Measurements from ENCODE around the gene GAGE12G.
"Not testable (repeated sequence)": the region's sequence is repeated elsewhere in the genome, so short reads cannot be mapped to it uniquely, and the experiment has no call there.

The GAGE12G gene, protein sequence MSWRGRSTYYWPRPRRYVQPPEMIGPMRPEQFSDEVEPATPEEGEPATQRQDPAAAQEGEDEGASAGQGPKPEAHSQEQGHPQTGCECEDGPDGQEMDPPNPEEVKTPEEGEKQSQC

DNA sequence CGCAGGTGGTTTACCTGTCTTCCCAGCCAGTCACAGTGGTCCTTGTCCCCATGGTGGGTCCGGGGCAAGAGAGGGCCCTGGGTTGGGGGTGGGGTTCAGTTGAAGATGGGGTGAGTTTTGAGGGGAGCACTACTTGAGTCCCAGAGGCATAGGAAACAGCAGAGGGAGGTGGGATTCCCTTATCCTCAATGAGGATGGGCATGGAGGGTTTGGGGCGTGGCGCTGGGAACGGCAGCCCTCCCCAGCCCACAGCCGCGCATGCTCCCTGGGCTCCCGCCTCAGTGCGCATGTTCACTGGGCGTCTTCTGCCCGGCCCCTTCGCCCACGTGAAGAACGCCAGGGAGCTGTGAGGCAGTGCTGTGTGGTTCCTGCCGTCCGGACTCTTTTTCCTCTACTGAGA lies at the start of gene GAGE12G:
TSS of gene GAGE12G (plus strand) at position 301 of the 400 bp plus-strand sequence. CDS start 1,155 bp downstream, outside the sequence.
- DNase-seq (ENCODE audit: low read depth) = not testable (repeated sequence)

DNA sequence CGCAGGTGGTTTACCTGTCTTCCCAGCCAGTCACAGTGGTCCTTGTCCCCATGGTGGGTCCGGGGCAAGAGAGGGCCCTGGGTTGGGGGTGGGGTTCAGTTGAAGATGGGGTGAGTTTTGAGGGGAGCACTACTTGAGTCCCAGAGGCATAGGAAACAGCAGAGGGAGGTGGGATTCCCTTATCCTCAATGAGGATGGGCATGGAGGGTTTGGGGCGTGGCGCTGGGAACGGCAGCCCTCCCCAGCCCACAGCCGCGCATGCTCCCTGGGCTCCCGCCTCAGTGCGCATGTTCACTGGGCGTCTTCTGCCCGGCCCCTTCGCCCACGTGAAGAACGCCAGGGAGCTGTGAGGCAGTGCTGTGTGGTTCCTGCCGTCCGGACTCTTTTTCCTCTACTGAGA lies 38.3 kb upstream of the GAGE12G start, which contains the start of gene GAGE12C:
TSS of gene GAGE12C (plus strand) at position 301 of the 400 bp plus-strand sequence. CDS start 1,155 bp downstream, outside the sequence.
- not testable (repeated sequence) for DNase-seq (ENCODE audit: low read depth)

DNA sequence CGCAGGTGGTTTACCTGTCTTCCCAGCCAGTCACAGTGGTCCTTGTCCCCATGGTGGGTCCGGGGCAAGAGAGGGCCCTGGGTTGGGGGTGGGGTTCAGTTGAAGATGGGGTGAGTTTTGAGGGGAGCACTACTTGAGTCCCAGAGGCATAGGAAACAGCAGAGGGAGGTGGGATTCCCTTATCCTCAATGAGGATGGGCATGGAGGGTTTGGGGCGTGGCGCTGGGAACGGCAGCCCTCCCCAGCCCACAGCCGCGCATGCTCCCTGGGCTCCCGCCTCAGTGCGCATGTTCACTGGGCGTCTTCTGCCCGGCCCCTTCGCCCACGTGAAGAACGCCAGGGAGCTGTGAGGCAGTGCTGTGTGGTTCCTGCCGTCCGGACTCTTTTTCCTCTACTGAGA lies 28.8 kb upstream of the GAGE12G start, which contains the start of gene GAGE12D:
TSS of gene GAGE12D (plus strand) at position 301 of the 400 bp plus-strand sequence. CDS start 1,155 bp downstream, outside the sequence.
- not testable (repeated sequence) for DNase-seq (ENCODE audit: low read depth)

GRCh38 chrX:49550989-49551388 lies 19.2 kb upstream of the GAGE12G start, which contains the start of gene GAGE12E:
GAGE12E (plus strand) TSS chrX:49551289; CDS start chrX:49552444, 1,155 bp downstream.
- not testable (repeated sequence) for DNase-seq (ENCODE audit: low read depth)

- DNase-seq (ENCODE audit: low read depth) = not testable (repeated sequence)
Measured at GRCh38 chrX:49560542-49560941, 9.7 kb upstream of the GAGE12G start, which contains the start of gene GAGE12F. GAGE12F (plus strand) TSS chrX:49560842; CDS start chrX:49561997, 1,155 bp downstream.

DNA sequence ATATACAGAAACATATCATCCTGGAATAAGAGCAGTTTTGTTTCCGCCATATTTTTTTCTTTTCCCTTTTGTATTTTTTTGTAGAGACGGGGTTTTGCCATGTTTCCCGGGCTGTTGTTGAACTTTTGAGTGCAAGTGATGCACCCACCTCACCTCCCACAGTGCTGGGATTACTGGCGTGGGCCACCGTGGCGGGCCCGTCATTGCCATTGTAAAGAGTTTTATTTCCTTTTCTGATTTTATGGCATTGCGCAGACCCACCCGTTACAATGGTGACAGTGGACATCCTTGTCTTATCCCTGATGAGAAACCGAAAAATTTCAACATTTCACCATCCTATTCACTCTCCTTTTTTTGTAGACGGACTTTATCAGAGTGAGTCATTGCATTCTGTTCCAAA lies 1.5 kb upstream of the GAGE12G start:
- not testable (repeated sequence) for DNase-seq (ENCODE audit: low read depth)

DNA sequence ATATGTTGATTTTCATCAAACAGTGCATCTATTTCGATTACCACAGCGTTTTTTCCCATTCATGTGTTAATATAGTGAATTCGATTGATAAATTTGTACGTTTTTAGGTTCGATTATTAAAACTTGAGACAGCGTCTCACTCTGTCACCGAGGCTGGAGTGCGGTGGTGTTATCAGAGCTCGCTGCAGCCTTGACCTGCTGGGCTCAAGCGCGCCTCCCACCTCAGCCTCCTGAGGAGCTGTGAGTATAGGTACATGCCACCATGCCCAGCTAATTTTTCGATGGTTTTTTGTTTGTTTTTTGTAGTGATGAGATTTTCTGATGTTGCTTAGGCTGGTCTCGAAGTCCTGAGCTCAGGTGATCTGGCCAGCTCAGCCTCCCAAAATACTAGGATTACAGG lies 1.0 kb upstream of the GAGE12G start:
- not testable (repeated sequence) for DNase-seq (ENCODE audit: low read depth)

DNA sequence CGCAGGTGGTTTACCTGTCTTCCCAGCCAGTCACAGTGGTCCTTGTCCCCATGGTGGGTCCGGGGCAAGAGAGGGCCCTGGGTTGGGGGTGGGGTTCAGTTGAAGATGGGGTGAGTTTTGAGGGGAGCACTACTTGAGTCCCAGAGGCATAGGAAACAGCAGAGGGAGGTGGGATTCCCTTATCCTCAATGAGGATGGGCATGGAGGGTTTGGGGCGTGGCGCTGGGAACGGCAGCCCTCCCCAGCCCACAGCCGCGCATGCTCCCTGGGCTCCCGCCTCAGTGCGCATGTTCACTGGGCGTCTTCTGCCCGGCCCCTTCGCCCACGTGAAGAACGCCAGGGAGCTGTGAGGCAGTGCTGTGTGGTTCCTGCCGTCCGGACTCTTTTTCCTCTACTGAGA lies 9.4 kb downstream of the GAGE12G start, which contains the start of gene GAGE12H:
TSS of gene GAGE12H (plus strand) at position 301 of the 400 bp plus-strand sequence. CDS start 1,155 bp downstream, outside the sequence.
- DNase-seq (ENCODE audit: low read depth) = not testable (repeated sequence)

GRCh38 chrX:49589196-49589595 lies 19.0 kb downstream of the GAGE12G start, which contains the start of gene GAGE2A:
GAGE2A (plus strand) TSS chrX:49589496; CDS start chrX:49590651, 1,155 bp downstream.
- not testable (repeated sequence) for DNase-seq (ENCODE audit: low read depth)

GRCh38 chrX:49589769-49590478 lies 19.7 kb downstream of the GAGE12G start:
- peak; percentile 7 for DNase-seq (ENCODE audit: low read depth)

- not testable (repeated sequence) for DNase-seq (ENCODE audit: low read depth)
Measured at GRCh38 chrX:49590488-49590887, 20.3 kb downstream of the GAGE12G start.

GRCh38 chrX:49598720-49599119 lies 28.5 kb downstream of the GAGE12G start, which contains the start of gene GAGE1:
GAGE1 (plus strand) TSS chrX:49599020; CDS start chrX:49600175, 1,155 bp downstream.
- DNase-seq (ENCODE audit: low read depth) = not testable (repeated sequence)

- no peak for DNase-seq (ENCODE audit: low read depth)
Measured at GRCh38 chrX:49610718-49611310, 40.6 kb downstream of the GAGE12G start.

DNA sequence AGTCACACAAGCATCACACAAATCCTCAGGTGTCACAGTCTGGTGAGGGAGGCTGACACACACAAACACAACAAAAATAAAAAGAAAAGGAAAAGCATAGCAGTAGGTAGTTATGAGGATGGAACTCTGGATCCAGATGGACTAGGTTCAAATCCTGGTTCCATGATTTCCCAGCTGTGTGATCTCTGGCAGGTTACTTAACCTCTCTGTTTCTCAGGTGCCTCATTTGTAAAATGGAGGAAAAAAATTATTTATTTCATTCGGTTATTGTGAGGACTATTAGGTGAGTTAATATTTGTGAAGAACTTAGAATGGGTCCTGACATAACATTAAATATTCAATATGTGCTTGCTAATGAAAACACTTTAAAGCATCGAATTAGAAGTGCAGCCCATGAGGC lies 48.4 kb downstream of the GAGE12G start:
- no peak for DNase-seq (ENCODE audit: low read depth)
